Esophagus squamous epithelium (tissue), 5 donors: Measurements from ENCODE around the gene FOXP1. TPM values are rescaled to one million over a fixed set of nuclear protein-coding genes. Genes with fewer than 3 reads are reported as not detected.

Source experiments
- DNase-seq: peaks from one replicate; lab custom pipeline; 2025; lab: John Stamatoyannopoulos, UW
- H3K27ac ChIP-seq, 4 donors: fragments of 200-600 bp; sonication (generic); one replicate each; pipeline ENCODE4 v1.5.1; 2016 to 2019; ENCODE audit warnings: mild to moderate bottlenecking in 1 of 4
- H3K27me3 ChIP-seq, 4 donors: fragments of 200-600 bp; sonication (generic); 1 replicate in 3 of 4; 2 replicates in 1 of 4; pipeline versions ENCODE4 v1.5.1 to v1.6.0; 2017 to 2021; ENCODE audit warnings: antibody characterized with exemption in 1 of 4
- H3K36me3 ChIP-seq, 3 donors: fragments of 200-600 bp; sonication (generic); one replicate each; pipeline ENCODE4 v1.5.1; 2016 to 2019
- H3K4me1 ChIP-seq, 3 donors: fragments of 200-600 bp; sonication (generic); one replicate each; pipeline ENCODE4 v1.5.1; 2017 to 2019
- H3K4me3 ChIP-seq, 4 donors: fragments of 200-600 bp; sonication (generic); 1 replicate in 3 of 4; 2 replicates in 1 of 4; pipeline ENCODE4 v1.5.1; 2016 to 2019; ENCODE audit warnings: mild to moderate bottlenecking in 2 of 4, moderate library complexity in 1 of 4
- H3K9me3 ChIP-seq, 3 donors: fragments of 200-600 bp; sonication (generic); one replicate each; pipeline ENCODE4 v1.5.1; 2016 to 2019
- POLR2A ChIP-seq, 4 donors: fragments of 450-650 bp; IDR thresholded peaks; one replicate each; pipeline ENCODE4 v1.6.1; 2017; ENCODE audit warnings: antibody characterized with exemption in 4 of 4, mild to moderate bottlenecking in 4 of 4, moderate library complexity in 3 of 4
- WGBS, 2 donors: methylation state at CpG; one replicate each; pipeline ENCODE4 v1.1.5; 2018; 5-methylcytosine and 5-hydroxymethylcytosine counted together
- intact Hi-C: fragments of 100-400 bp; cut with DNase I; formaldehyde crosslinking; loops from one replicate; pipeline ENCODE4 v1.15.0; 2022
- total RNA-seq, 4 donors: library from RNA; depleted of rRNA; stranded (reverse); fragments of >200 nt; gene quantifications; one replicate each; pipeline ENCODE4 v1.1.0, GENCODE V29; 2016
- TF ChIP-seq, protein P1 (sequence below), 6 experiments: fragments of 450-650 bp in 4 of 6; fragments of 200-600 bp in 2 of 6; sonication (generic) in 2 of 6; IDR thresholded peaks; one replicate each; pipeline ENCODE4 v1.5.1; 2016 to 2019; ENCODE audit warnings: antibody characterized with exemption in 6 of 6, mild to moderate bottlenecking in 4 of 6, moderate library complexity in 4 of 6
- donor health status: DM: yes; HTN: yes; CAD: no.

The FOXP1 gene
- total RNA-seq, 4 donors from 2014 or later, result 49.1 to 124 (median 61.1) TPM

DNA sequence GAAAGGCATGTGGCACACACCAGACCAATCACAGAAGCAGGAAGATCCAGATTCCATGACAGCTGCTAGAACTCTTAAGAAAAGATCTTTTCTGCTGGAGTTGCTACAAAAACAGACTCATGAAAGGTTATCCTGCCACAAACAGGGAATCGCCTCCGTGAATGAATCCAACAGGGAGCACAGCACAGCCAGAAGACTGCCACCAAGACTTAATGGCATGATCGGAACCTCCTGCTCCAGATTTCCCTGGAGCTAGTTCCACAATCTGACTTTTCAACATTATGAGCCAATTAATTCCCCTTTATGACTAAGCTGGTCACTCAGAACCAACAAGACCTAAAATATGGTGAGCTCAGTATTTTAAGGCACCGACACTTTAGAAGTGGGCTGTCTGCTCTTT lies 232.5 kb downstream of the FOXP1 start:
- WGBS, 2 donors, result 86 to 89% methylated on average over 4 of the region's 4 CpGs

DNA sequence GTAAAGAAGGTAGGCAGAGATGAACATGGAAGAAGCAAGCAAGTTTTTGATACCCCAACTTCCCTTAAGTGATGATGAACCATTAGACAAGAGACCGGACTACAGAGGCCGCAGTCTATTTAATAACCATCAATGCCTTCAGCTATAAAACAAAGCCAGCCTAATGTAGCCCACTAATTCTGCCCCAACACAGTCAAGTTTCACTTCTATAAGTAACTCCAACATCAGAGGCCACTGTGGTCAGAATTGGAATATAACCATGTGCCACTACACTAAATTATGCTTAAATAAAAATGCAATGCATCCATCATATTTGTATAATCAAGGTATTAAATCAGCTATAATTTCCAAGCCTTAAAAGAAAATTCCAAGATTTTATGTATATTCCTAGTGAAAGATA lies 234.7 kb downstream of the FOXP1 start:
- H3K4me1 ChIP-seq, result peaks cover 0 to 7% (median 4%) of the 10 kb centered on the region in 3 donors
- no peaks in the 10 kb centered on the region for H3K27me3 ChIP-seq
- no peak overlapping the region for H3K4me3 ChIP-seq
- TF ChIP-seq, protein P1, sequence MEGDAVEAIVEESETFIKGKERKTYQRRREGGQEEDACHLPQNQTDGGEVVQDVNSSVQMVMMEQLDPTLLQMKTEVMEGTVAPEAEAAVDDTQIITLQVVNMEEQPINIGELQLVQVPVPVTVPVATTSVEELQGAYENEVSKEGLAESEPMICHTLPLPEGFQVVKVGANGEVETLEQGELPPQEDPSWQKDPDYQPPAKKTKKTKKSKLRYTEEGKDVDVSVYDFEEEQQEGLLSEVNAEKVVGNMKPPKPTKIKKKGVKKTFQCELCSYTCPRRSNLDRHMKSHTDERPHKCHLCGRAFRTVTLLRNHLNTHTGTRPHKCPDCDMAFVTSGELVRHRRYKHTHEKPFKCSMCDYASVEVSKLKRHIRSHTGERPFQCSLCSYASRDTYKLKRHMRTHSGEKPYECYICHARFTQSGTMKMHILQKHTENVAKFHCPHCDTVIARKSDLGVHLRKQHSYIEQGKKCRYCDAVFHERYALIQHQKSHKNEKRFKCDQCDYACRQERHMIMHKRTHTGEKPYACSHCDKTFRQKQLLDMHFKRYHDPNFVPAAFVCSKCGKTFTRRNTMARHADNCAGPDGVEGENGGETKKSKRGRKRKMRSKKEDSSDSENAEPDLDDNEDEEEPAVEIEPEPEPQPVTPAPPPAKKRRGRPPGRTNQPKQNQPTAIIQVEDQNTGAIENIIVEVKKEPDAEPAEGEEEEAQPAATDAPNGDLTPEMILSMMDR (IDR thresholded peaks at IDR 0.05), result no peak
- no peaks in the 10 kb centered on the region for H3K9me3 ChIP-seq
- WGBS, 2 donors, result 87 to 100% methylated on average over 2 of the region's 2 CpGs
- H3K36me3 ChIP-seq, result no peaks in the 10 kb centered on the region
- no peak overlapping the region for H3K27ac ChIP-seq
- DNase-seq, result no peak
- intact Hi-C loops, result no loop called here

More for the DNA sequence above, 232.5 kb downstream of the FOXP1 start:
- peaks cover 0 to 7% (median 2%) of the 10 kb centered on the region in 3 donors for H3K4me1 ChIP-seq
- DNase-seq, result no peak
- intact Hi-C loops, result no loop called here
- no peak overlapping the region for H3K4me3 ChIP-seq
- H3K9me3 ChIP-seq, result no peaks in the 10 kb centered on the region
- peaks cover 0 to 10% (median 0%) of the 10 kb centered on the region in 3 donors for H3K36me3 ChIP-seq
- H3K27me3 ChIP-seq, result no peaks in the 10 kb centered on the region
- TF ChIP-seq, protein P1 (IDR thresholded peaks at IDR 0.05), result no peak
- TF ChIP-seq POLR2A (IDR thresholded peaks at IDR 0.05), result no peak
- peak overlapping the region in 1 of 4 donors; percentile 21 for H3K27ac ChIP-seq

DNA sequence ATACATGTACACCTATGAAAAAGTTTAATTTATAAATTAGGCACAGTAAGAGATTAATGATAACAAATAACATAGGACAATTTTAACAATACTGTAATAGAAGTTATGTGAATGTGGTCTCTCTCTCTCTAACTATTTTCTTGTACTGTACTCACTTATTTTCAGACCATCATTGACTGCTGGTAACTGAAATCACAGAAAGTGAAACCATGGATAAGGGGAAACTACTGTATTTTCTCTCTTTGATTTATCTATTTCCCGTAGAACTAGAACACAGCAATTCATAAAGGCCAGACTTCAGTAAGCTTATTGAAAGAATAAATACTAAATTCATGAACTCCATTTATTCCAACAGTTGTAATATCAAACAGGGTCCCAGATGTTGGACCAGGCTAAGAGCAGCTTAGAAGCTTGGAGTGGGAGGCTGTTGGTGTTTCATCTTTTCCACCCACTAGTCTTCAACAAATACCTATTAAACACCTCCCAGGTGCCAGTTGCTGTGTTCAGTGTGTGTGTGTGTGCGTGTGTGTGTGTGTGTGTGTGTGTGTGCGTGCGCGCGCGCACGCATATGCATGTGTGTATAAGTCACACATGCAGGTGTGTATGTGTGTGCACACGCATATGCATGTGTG lies 235.4 kb downstream of the FOXP1 start:
- intact Hi-C loops, result no loop called here
- Histone ChIP-seq H3K4me1 (peaks cover 0 to 7% (median 4%) of the 10 kb centered on the region in 3 donors), H3K4me3 (no peak overlapping the region), H3K9me3 (no peaks in the 10 kb centered on the region), H3K36me3 (no peaks in the 10 kb centered on the region), H3K27me3 (no peaks in the 10 kb centered on the region), H3K27ac (no peak overlapping the region)
- TF ChIP-seq, protein P1 (IDR thresholded peaks at IDR 0.05), result no peak
- 85 to 94% methylated on average over 8 to 9 of the region's 9 CpGs for WGBS, 2 donors
- DNase-seq, result no peak

DNA sequence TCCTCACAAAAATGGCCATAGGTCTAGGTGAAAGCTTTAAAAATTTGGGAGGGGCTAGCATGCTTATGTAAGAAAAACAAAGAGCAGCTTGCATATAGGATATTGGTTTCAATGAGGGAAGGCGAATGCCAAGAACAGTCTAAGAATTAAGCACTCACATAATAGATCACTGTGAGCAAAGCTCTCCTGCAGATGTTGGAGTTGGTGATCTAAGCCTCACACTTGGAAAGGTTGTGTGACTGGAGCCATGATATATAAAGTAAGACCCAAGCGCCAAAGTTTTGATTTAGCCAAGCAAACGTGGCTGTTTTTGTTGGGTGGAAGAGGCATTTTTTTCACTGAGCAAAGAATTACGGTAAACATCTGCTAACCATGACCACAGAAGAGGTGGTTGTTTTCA lies 237.5 kb downstream of the FOXP1 start:
- H3K27ac ChIP-seq, result no peak overlapping the region
- peaks cover 0 to 12% (median 0%) of the 10 kb centered on the region in 3 donors for H3K36me3 ChIP-seq
- H3K4me3 ChIP-seq, result no peak overlapping the region
- H3K9me3 ChIP-seq, result peaks cover 0 to 4% (median 0%) of the 10 kb centered on the region in 3 donors
- H3K27me3 ChIP-seq, result no peaks in the 10 kb centered on the region
- 87 to 89% methylated on average over 4 of the region's 4 CpGs for WGBS, 2 donors
- H3K4me1 ChIP-seq, result peaks cover 0 to 4% (median 3%) of the 10 kb centered on the region in 3 donors
- TF ChIP-seq, protein P1 (IDR thresholded peaks at IDR 0.05), result no peak
- TF ChIP-seq POLR2A (IDR thresholded peaks at IDR 0.05), result no peak
- intact Hi-C loops, result no loop called here
- DNase-seq, result no peak

DNA sequence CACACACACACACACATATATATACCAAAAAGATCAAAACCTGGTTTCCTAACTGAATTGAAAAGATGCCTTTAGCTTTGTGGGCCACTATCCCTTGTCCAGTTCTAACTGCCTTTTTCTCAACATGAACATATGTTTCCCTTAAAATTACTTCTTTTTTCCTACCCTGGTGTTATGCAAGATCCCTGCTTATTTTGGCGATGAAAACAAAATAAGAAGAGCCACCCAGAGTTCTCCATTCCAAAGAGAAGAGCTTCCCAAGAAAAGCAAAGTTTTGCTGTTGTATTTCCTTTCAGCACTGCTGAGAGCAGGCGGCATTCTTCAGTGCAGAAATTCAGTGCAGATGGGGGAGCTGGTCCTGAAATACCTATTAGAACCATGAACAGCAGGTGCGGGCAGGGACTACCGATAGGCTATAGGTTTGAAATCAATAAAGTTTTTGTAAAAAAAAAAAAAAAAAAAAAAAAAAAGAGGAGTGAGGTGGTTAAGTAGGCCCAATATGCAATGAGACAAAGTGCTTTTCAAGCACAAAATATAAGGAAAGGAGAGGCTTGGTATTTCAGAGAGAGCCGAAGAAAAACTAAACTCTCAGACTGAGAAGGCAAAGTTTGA lies 238.0 kb downstream of the FOXP1 start:
- H3K9me3 ChIP-seq, result peaks cover 0 to 6% (median 0%) of the 10 kb centered on the region in 3 donors
- H3K36me3 ChIP-seq, result peaks cover 0 to 13% (median 0%) of the 10 kb centered on the region in 3 donors
- H3K4me1 ChIP-seq, result peaks cover 0 to 4% (median 0%) of the 10 kb centered on the region in 3 donors
- intact Hi-C loops, result no loop called here
- 80 to 85% methylated on average over 4 to 5 of the region's 5 CpGs for WGBS, 2 donors
- no peak for DNase-seq
- no peak overlapping the region for H3K4me3 ChIP-seq
- H3K27ac ChIP-seq, result no peak overlapping the region
- no peaks in the 10 kb centered on the region for H3K27me3 ChIP-seq
- TF ChIP-seq, protein P1 (IDR thresholded peaks at IDR 0.05), result no peak
